ENCODE data around the gene P2RY2. TPM values are rescaled to one million over a fixed set of nuclear protein-coding genes. Genes with fewer than 3 reads are reported as not detected.

P2RY2 gene
- total RNA-seq: 2.2 TPM

DNA sequence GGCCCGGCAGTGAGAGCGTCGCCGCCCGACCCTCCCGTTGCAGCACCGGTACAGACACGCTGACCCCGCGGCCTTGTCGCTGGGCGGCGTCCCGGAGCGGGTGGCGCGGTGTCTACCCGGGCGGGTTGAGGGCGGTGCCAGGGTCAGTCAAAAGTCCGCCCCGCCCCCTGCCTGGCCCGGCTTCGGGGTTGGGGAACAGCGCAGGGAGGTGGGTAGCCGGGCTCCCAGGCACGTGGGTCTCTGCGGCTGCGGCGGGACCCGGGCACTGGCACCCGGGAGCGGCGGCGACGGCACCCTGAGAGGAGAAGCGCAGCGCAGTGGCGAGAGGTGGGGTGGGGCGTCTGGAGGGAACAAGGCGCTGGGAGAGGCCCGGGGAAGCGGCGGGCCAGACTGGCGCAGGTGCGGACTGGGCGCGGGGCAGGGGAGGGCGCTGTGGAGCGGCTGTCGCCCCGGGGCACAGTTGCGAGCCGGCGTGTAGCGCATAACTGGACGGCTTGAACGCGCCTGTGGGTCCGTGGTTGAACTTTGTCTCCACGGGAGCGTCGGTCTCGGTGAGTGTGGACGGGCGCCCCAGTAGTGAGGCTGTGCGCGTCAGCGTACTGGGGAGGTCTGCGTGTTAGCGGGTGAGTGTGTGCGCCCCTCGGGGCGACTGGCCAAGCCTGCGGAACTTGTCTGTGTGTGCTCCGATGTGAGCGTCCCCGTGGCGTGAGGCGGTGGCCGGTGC, at the start of gene P2RY2:
TSS of gene P2RY2 (plus strand) at position 176 of the 724 bp plus-strand sequence. CDS start 15,879 bp downstream, outside the sequence.
- DNase-seq (ENCODE audit: low read depth in 2 of 3, low spot score in 2 of 3): peak in 2 of 3 donors; percentile 70 to 71

DNA sequence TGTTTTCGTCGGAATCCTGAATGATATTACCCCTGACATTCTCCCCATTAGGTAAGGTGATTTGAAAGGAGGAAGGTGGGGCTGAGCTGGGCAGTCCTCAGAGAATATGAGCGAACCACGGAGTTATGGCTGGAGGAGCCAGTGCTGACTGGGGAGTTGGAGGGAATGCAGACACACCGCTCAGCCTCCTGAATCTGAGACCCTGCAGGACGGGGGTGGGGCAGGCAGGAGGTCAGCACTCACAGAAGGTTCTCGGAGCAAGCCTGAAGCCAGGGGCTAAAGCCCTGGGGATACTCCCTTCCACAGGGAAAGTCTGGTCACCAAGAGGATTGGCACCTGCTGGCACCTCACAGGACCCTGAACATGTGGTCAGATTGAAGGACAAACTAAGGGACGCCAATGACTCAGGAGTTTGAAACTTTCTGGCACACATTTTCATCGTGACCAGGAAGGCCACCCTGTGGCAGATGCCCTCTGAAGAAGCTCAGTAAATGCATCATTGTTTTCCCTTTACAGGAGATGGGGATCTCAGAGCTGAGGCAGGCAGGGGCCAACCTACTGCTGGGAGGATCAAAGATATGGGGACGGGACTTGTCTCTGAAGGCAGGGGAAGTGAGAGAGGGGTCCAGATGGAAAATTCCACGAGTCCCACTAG, 49.0 kb upstream of the P2RY2 start:
- no peak for DNase-seq (ENCODE audit: low read depth in 2 of 3, low spot score in 2 of 3)

DNA sequence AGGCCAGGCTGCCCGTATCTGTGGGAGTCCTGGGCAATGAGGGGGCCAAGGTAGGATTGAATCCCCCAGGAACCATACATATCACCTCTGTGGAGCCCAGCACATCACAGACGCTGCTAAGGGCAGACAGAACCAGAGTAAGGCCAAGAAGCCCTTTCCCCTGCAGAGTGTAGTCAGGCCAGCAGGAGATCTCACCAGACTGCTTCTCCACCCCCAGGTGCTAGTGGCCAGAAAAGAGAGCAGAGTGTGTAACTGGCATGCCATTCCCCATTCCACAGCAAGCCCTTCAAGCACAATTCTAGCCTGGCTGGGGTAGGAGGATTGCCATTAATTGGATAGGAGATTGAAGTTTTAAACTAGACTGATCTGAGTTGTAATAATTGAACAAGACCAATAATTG, 47.9 kb upstream of the P2RY2 start:
- DNase-seq (ENCODE audit: low read depth in 2 of 3, low spot score in 2 of 3): no peak

DNA sequence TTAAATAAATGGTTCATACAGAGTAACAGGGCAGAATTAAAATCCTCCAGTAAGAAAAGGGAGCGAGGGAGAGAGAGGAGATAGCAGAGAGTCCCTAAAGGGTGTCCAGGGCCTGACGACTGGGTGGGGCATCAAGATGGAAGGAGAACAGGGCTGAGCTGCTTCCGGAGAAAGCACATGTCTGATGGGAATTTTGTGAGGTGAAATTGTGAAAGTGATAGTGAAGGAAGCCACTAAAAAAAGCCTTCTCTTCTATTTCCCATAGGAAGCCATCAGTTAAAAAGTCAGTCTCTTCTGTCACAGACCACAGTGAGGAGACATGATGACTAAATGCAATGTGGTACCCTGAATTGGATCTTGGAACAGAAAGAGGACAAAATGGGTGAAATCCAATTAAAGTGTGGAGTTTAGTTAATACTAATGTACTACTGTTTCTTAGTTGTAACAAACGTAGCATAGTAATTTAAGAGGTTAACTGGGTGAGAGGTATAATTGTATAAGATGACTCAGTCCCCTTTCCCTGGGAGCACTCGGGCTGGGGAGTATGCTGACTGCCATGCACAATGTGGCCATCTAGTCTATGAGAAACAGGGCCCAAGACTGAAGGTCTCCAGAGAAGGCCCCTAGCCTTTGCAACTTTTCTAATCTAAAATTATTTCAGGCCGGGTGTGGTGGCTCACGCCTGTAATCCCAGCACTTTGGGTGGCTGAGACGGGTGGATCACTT, 46.5 kb upstream of the P2RY2 start:
- no peak for DNase-seq (ENCODE audit: low read depth in 2 of 3, low spot score in 2 of 3)

DNA sequence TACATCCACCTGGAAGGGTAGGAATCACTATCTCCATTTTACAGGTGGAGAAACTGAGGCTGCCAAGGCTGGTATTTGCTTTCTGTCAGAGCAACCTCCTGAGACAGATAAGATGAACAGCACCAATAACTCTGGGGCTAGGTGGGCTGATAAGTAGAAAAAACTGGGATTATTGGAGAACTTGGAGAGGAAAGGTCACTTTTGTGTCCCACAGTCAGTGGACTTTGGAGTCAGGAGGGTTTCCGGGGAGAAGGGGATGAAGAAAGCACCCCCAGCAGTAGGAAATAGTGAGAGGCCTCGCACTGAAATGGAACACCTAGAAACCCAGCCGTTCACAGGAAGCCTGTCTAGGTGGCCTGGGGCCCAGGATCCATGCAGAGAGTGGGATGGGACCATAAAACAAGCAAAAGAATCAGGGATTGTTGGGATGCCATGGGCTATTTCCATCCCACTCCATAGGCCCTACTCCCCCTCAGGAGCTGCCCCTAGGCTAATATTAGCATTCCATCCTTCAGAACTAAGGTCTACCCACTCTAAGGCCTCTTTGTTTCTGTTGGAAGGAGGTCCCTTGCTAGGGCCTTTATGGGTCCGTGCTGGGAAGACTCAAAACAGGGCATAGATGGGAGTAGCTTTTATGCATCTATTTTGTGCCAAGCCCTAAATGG, 45.0 kb upstream of the P2RY2 start:
- no peak for DNase-seq (ENCODE audit: low read depth in 2 of 3, low spot score in 2 of 3)

DNA sequence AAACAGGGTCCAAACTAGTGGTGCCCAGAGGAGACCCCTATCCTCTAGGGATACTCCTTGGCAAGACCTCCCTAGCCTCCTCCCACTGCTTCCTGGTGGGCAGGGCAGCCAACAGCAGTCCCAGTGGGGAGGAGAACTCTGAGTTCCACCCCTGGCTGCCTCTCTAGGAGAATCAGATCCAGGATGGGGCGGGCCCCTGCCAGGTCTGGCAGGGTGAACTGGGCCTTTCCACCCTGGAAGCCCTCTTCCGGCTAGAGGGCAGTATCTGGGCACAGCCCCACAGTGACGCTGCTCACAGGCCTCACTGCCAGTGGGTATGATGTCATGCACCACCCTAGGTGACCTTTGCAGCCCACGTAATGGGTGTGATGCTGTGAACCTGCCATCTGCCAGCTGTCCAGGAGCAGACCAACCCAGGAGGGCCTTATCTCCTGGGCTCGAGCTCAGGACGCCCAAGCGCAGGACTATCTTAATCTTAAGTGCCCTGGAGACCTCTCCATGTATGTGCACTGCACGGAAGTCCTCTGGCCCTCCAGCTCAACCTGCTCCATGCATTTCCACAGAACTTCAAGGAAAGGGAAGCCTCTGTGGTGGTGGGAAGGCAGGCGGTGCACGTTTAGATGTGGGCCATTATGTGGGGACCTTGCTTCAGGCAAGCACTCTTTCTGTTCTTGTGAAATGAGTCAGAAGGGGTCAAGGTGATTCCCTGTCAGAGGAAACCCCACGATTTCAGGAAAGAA, 44.2 kb upstream of the P2RY2 start:
- no peak for DNase-seq (ENCODE audit: low read depth in 2 of 3, low spot score in 2 of 3)

DNA sequence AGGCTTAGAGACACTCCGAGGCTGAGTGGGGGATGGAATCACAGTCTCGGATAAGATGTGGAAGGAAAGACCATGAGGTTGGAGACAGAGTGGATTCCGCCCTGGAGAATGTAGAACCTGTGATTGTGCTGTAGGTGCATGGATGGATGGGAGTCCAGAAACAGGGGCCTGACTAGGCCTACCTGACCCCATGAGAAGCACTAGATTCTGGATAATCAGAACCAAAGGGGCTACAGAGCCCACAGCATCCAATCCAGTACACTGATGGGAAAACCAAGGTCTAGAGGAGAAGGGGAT, 43.6 kb upstream of the P2RY2 start:
- no peak for DNase-seq (ENCODE audit: low read depth in 2 of 3, low spot score in 2 of 3)

DNA sequence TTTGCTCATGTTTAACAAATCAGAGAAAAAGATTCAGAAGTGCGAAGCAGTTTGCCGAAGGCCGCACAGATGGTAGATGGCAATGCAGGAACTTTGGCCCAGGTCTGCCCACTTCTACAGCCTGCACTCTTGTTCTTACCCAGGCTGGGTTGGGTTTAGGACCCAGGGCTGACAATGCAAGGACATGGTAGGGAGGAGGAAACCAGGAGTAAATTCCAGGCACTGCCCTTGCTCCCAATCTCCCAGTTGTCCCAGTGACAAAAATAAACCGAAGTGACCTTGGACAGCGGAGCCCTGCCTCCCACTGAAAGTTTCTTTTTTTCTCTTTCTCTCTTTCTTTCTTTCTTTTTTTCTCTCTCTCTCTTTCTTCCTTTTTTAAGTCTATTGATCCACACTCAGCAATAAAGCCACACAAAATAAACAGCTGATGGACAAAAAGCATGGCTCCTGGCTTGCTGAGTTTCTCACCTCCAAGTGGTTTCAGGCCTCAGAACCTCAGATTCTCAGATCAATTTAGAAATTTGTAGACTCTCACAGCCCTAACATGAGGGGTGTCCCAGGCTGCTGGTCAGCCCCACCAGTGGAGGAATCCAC, 42.4 kb upstream of the P2RY2 start:
- no peak for DNase-seq (ENCODE audit: low read depth in 2 of 3, low spot score in 2 of 3)

DNA sequence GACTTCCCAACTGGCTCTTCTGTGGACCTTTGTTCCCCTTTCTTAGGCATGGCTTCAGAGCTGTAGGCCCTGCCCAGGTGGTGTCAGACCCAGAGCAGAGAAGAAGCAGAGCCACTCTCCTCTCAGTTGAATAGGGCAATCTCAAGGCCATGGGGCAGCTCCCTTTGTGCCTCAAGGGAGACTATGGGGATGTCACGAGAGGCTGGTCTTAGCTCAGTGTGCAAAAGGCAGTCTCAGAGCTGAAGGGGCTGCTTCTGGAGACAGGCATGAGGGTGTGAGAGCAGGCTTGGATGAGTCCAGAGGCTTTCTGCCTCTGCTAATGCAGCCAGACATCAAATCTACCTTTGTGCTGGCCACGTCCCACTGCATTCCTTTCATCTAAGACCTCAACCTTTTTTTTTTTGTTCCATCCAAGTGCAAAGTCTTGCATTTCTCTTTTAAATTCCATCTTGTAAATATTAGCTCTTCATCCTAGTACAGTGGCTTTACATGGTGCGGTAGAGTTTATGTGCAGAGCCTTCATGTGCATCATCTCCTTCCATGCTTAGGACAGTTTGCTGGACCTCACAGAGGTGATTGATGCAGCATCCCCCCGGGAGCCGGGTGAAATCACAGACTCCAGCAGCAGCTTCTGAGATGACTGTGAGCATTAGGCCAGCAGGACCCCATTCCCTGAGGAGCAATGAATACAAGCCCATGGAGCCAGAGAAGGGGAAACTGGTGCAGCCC, 41.8 kb upstream of the P2RY2 start:
- no peak for DNase-seq (ENCODE audit: low read depth in 2 of 3, low spot score in 2 of 3)

DNA sequence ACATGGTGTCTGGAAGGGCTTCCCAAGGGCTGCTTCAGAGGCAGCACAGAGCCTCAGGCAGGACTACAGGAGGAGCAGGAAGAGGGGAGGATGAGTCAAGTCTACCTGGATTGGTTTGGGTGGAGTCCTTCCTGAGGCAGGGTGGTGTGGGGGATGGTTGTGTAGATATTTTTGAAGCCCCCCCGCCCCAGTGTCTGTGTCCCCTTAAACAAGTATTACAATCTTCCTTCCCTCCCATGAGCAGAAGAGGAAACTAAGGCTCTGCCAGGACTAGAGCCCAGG, 41.3 kb upstream of the P2RY2 start:
- no peak for DNase-seq (ENCODE audit: low read depth in 2 of 3, low spot score in 2 of 3)

DNA sequence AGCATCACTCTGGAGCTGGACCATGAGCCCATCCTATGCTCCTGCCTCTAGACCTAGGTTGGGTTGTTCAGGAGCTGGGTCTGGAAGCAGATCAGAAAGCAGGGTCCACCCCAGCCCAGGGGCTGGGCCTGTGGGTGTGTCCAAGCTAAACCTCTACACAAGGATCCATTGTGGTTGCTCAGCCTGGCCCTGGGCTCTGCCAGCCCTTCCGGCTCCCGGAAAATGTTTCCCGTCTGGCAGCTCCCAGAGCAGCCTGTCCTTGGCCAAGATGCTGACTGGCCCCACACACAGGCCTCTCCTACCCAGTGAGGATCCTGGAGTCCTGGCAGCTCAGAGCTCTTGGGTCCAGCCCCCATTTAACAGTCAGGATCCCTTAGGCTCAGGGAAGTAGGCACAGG, 40.7 kb upstream of the P2RY2 start:
- no peak for DNase-seq (ENCODE audit: low read depth in 2 of 3, low spot score in 2 of 3)

DNA sequence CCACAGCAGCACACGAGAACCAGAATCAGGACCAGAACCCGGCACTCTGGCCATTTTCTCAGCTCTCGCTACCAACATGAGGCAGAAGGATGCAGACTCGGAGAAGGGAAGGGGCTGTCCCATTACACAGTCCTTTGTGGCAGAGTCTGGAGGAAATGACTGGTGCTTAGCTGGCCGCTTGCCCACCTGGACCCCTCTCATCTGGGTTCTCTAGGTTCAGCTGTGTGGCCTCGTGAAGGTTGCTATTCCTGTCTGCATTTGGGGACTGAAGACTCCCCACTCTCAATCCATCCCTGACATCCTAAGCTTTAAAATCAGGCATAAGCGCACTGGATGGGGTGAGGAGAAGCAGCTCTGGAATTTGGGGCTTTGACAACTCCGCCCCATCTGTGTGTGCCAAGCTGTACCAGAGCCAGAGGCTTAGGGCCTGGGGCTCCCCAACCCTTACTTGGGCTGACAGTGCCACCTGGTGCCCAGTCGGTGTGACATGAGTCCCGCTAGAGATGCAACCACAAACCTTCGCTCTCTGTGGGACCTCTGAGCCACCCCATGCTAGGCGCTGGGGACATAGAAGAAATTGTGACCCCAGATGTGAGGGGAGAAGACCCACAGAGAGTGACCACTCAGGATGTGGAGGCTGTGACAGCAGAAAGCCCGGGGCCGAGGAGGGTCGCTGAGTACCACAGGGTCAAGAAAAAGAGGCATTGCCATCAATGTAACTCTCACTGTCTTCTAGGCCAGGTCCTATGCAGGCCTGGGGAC, 40.1 kb upstream of the P2RY2 start:
- DNase-seq (ENCODE audit: low read depth in 2 of 3, low spot score in 2 of 3): peak; percentile 54 to 93 (median 84)

DNA sequence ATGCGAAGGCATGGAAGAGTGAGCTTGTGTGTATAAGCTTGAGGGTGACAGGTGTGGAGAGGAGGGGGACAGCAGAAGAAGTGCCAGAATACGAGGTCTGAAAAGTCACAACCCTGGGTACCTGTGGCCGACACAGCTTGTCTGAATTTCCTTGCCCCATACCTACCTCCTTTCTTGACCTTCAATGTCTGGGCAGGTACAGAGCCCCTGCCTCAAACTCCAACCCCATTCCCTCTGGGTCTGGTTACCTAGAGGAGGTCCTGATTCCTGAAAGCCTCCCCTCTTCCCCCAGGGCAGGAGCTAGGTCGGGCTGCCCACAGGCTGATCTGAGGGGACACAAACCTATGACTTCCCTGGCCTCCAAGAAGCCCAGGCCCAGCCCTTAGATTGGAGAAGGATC, 39.4 kb upstream of the P2RY2 start:
- DNase-seq (ENCODE audit: low read depth in 2 of 3, low spot score in 2 of 3): no peak

DNA sequence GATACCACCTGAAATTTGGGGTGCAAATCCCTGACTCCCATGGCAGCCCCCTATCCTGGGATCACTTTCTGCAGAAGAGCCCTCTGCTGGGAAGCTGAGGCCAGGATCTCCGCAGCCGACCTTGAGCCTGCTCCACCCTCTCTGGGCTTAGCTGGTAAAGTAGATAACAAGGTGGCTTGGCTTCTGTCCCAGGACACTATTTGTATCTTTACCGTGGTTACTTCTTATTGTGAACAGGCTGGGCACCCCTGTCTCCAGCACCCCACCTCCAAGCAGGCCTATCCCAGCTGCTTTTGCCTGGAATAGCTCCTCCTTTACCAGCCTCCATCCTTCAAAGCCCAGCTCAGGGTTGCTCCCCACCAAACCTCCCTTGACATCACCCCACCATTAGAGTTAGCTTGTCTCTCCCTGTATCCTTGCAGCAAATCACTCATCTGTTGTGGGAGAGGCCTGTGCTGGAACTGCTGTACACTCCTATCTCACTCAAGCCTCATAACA, 35.2 kb upstream of the P2RY2 start:
- DNase-seq (ENCODE audit: low read depth in 2 of 3, low spot score in 2 of 3): peak in 1 of 3 donors; percentile 53

DNA sequence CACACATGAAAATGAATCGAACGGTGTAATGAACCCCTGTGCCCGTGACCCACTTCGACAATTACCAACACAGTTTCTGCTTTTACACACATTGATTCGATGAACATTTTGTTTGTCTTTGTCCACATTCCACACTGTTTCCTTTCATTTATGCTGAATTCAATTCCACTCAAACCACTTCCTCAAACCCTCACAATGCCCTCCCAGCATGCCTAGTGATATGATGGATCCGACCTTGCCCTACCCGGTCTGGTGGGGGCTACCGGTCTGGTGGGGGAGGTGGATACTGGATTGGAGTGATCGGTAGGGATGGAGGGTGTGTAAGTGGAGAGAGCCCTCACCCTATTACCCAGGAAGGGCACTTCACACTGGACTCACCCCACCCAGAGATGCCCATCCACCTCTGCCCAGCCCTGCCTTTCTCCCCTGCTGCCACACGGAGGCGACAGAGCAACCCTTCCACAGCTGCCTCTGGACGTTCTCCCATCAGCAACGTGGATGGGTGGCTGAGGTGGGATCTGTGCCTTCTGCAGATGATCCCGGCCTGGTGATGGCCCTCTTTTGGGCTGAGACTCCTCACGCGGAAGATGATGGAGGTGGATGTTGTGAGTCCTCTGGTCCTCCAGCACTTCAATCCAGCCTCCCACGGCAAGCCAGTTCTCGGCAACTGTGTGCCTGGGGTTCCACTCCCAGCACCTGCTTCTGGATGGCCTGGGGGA, 33.0 kb upstream of the P2RY2 start:
- peak in 2 of 3 donors; percentile 70 to 82 for DNase-seq (ENCODE audit: low read depth in 2 of 3, low spot score in 2 of 3)

DNA sequence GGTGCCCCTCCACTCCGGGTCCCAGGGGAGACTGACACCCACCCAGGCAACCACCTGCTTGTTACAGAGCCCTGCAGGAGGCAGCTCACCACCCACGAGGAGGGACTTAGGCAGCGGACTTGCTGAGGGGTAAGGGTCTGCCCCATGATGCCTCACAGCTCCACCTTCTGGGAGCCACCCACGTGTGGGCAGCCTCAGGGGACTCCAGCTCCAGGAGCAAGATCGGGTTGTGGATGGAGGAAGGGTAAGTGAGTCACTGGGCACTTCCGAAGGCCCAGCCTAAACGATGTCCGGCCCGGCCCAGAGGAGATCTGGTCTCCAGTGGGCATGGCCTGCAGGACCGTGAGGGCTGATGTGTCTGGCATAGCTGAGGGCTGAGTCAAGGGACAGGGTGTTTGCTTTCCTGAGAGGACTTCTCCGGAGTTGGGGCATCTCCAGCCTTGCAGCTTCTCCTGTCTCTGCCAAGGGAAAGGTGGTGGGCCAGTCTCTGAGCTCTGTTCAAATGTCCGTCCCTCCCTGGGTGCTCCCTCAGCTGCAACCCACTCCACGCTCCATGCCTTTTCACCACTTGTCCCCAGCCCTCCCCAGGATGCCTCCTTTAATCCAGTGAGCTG, 32.3 kb upstream of the P2RY2 start:
- DNase-seq (ENCODE audit: low read depth in 2 of 3, low spot score in 2 of 3): no peak

DNA sequence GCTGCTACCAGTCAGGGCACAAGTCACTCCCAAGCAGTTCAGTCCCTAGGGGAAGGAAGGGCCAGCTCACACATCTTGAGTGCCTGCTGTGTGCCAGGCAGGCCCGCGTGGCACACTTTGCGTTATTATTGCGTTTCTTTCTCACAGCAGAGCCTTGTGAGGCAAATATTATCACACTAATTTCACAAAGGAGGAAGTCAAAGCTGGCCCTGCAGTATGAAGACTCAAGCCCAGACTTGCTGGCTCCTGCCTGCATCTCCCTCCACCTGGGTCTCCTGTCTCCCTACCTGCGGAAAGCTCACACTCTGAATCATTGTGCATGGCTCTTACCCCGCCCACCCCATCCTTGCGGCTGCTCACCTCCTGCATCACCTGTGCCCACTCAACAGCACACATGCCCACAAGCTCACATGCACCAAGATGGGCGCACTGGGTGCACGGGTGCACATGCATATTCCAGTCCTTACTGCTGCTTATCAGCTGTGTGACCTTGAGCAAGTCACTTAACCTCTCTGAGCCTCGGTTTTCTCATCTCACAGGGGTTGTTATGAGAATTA, 31.7 kb upstream of the P2RY2 start:
- peak in 1 of 3 donors; percentile 40 for DNase-seq (ENCODE audit: low read depth in 2 of 3, low spot score in 2 of 3)

DNA sequence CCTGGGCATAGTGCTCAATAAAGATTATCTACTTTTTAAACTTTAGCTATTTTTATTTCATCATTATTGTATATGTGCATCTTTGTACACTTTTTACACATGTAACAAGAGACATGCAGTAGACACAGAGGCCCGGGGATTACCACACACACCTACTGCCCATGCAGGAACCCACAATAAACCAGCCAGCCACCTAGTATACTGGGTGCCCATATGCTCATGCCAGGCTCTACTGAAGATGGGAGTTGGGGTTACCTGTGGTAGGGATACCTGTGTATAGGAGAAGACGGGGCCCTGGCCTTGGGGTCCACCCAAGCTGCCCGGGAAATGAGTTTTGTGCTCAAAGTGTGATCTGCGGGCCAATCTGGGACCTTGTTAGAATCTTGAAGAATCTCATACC, 31.2 kb upstream of the P2RY2 start:
- no peak for DNase-seq (ENCODE audit: low read depth in 2 of 3, low spot score in 2 of 3)

All from hematopoietic multipotent progenitor cell (in vitro differentiated cells).